Aorta (tissue), 5 donors: ENCODE results near the gene VWF. TPM values are rescaled to one million over a fixed set of nuclear protein-coding genes. Genes with fewer than 3 reads are reported as not detected.
"Not testable (repeated sequence)": the region's sequence is repeated elsewhere in the genome, so short reads cannot be mapped to it uniquely, and the experiment has no call there.

Experiments used
- ATAC-seq: fragments of 200-7000 bp; cut with Tn5 transposase; one replicate; pipeline ENCODE4 v1.9.1; 2022; ENCODE audit warnings: moderate library complexity; ENCODE audit not compliant: low FRiP score
- DNase-seq, 2 donors: peaks; one replicate each; pipeline ENCODE4 v3.0.0-alpha.2; 2020
- H3K27ac ChIP-seq, 2 donors: one replicate each; pipeline ENCODE4 v1.5.1; 2013; ENCODE audit warnings: low read length in 2 of 2, mild to moderate bottlenecking in 2 of 2, moderate library complexity in 2 of 2, control low read depth in 1 of 2, inconsistent platforms in 1 of 2, low read depth in 1 of 2
- H3K27me3 ChIP-seq, 2 donors: one replicate each; pipeline ENCODE4 v1.6.1; 2013; ENCODE audit warnings: control low read depth in 1 of 2, low read length in 1 of 2, mild to moderate bottlenecking in 1 of 2, moderate library complexity in 1 of 2; ENCODE audit not compliant: insufficient read depth in 2 of 2, control insufficient read depth in 1 of 2
- H3K36me3 ChIP-seq, 2 donors: one replicate each; pipeline ENCODE4 v1.6.1; 2013; ENCODE audit warnings: control low read depth in 1 of 2, low read length in 1 of 2, mild to moderate bottlenecking in 1 of 2; ENCODE audit not compliant: insufficient read depth in 2 of 2, control insufficient read depth in 1 of 2
- H3K4me1 ChIP-seq, 2 donors: one replicate each; pipeline ENCODE4 v1.6.1; 2013; ENCODE audit warnings: low read length in 2 of 2, control low read depth in 1 of 2, mild to moderate bottlenecking in 1 of 2, moderate library complexity in 1 of 2; ENCODE audit not compliant: insufficient read depth in 2 of 2, control insufficient read depth in 1 of 2
- H3K4me3 ChIP-seq, 2 donors: one replicate each; pipeline ENCODE4 v1.5.1; 2013; ENCODE audit warnings: low read length in 2 of 2, control low read depth in 1 of 2, mild to moderate bottlenecking in 1 of 2
- H3K9me3 ChIP-seq: one replicate; pipeline ENCODE4 v1.6.1; 2013; ENCODE audit warnings: mild to moderate bottlenecking, low read length; ENCODE audit not compliant: control insufficient read depth
- WGBS, 2 donors: extraction: QIAGEN DNeasy Blood & Tissue Kit; methylation state at CpG; one replicate each; pipeline ENCODE4 v1.1.7; 2013; 5-methylcytosine and 5-hydroxymethylcytosine counted together
- intact Hi-C, 2 donors: fragments of 100-400 bp; cut with DNase I; formaldehyde crosslinking; loops; one replicate each; pipeline versions ENCODE4 v1.14.2 to v1.15.0; 2022
- polyA plus RNA-seq, 2 donors: library from polyadenylated mRNA; stranded (reverse); fragments of 200-250 nt; gene quantifications; one replicate each; pipeline ENCODE4 v1.2.3, GENCODE V29; 2013
- total RNA-seq, 2 donors: library from RNA; stranded (reverse); fragmentation: NEBNext Ultra II Directional; extraction: Animal tissue kit (Norgen Biotek cat#: 25700); gene quantifications; one replicate each; pipeline ENCODE4 v1.2.1, GENCODE V29; 2021
- donor health status: healthy with polysubstance abuse.
- donor health status: Bipolar disorder and iron deficiency.
- donor health status: DM: no; HTN: no; CAD: no.
- donor health status: DM: no; HTN: no; CAD: no.
- donor health status: DM: yes; HTN: yes; CAD: no.

VWF gene
- total and polyA plus RNA-seq, 4 donors, result 1.3 to 619 (median 263) TPM

DNA sequence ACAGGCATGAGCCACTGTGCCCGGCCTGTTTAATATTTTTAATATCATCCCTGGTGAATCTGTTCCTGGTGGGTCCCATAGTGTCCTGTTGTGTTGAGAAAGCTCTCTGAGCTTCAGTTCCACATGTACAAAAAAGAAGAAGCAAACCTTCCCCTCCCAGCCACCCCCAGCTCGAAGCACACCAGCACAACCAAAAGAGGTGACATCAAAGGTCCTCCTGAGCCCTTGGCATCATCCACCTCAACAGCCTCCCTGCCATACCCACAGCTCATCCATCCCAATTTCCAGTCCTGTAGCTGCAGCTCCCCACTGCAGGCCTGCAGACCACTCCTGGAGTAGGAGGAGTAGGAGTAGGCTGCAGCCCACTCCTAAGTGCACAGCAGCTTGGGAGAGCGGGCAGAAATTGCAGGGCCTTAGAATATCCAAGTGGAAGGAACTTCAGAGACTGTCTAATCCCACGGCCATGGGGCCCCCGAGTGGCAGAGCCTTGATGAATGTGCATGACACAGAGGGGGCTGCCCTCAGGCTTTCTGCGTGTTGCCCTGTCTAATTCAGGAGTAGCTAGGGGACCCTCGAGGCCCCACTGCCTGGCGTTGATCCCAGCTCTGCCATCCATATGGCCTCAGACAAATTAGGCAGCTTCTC lies 39.1 kb upstream of the VWF start:
- H3K27me3 ChIP-seq, result no peaks in the 10 kb centered on the region
- DNase-seq, result no peak
- WGBS, 2 donors, result 87 to 88% methylated on average over 8 of the region's 8 CpGs
- intact Hi-C loops, result loop anchor here in 1 of 2 donors (10.0 kb wide), 1 partner anchor 99 kb away; no protein-coding TSS in a partner anchor
- no peaks in the 10 kb centered on the region for H3K36me3 ChIP-seq
- peaks cover 0 to 4% of the 10 kb centered on the region in 2 donors for H3K4me1 ChIP-seq
- no peak overlapping the region for H3K27ac ChIP-seq
- no peak overlapping the region for H3K4me3 ChIP-seq
- no peak for ATAC-seq
- no peaks in the 10 kb centered on the region for H3K9me3 ChIP-seq

DNA sequence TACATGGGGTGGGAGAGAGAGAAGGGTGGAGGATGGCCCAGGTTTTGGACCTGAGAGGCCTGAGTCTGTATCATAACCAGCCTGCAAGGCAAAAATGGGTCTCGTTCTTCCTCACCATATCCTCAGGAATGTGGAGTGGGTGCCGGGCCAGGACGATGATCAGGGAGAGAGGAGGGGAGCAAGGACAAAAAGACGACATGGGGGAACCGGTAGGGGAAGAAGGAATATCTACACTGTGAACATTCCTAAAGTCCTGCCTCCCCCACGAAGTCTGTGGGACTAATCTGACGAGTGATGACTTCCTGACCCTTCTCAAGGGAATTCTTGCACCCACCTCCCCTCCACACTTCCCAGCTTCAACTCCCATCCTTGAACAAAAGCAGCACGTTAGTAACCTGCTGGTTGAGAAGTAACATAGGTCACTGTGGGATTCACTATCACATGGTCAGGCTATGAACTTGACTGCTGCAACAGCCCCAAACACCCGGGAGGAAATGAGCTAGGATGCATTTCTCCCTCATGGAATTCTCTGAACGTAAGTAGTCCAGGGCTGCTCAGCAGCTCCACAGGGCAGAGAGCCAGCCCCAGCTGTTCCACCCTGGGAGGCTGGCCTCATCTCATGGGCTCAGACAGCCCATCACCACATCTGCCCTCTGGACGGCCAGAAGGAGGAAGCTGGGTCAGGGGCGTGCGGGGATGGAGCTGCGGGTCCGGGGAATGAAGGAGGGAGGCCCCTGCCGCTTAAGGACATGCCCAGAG lies 36.8 kb upstream of the VWF start:
- H3K27me3 ChIP-seq, result no peaks in the 10 kb centered on the region
- ATAC-seq (no peak), DNase-seq (no peak)
- H3K4me1 ChIP-seq, result no peaks in the 10 kb centered on the region
- H3K4me3 ChIP-seq, result no peak overlapping the region
- H3K27ac ChIP-seq, result no peak overlapping the region
- no peaks in the 10 kb centered on the region for H3K9me3 ChIP-seq
- intact Hi-C loops, result loop anchor here in 1 of 2 donors (10.0 kb wide), 1 partner anchor 97 kb away; no protein-coding TSS in a partner anchor
- WGBS, 2 donors, result 49 to 58% methylated on average over 16 of the region's 16 CpGs
- no peaks in the 10 kb centered on the region for H3K36me3 ChIP-seq

DNA sequence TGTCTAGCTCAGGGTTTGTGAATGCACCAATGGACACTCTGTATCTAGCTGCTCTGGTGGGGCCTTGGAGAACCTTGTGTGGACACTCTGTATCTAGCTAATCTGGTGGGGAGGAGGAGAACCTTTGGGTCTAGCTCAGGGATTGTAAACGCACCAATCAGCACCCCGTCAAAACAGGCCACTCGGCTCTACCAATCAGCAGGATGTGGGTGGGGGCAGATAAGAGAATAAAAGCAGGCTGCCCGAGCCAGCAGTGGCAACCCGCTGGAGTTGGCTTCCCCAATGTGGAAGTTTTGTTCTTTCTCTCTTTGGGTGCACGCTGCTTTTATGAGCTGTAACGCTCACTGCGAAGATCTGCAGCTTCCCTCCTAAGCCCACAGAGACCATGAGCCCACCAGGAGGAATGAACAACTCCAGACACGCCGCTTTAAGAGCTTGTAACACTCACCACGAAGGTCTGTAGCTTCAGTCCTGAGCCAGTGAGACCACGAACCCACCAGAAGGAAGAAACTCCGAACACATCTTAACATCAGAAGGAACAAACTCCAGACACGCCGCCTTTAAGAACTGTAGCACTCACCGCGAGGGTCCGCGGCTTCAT lies 35.7 kb upstream of the VWF start:
- intact Hi-C loops, result loop anchor here in 1 of 2 donors (10.0 kb wide), 1 partner anchor 95 kb away; no protein-coding TSS in a partner anchor
- not testable (repeated sequence) for H3K4me1 ChIP-seq, H3K4me3 ChIP-seq, H3K27ac ChIP-seq, H3K36me3 ChIP-seq, DNase-seq, ATAC-seq, H3K9me3 ChIP-seq, H3K27me3 ChIP-seq
- WGBS, 2 donors, result 93 to 94% methylated on average over 19 of the region's 19 CpGs

DNA sequence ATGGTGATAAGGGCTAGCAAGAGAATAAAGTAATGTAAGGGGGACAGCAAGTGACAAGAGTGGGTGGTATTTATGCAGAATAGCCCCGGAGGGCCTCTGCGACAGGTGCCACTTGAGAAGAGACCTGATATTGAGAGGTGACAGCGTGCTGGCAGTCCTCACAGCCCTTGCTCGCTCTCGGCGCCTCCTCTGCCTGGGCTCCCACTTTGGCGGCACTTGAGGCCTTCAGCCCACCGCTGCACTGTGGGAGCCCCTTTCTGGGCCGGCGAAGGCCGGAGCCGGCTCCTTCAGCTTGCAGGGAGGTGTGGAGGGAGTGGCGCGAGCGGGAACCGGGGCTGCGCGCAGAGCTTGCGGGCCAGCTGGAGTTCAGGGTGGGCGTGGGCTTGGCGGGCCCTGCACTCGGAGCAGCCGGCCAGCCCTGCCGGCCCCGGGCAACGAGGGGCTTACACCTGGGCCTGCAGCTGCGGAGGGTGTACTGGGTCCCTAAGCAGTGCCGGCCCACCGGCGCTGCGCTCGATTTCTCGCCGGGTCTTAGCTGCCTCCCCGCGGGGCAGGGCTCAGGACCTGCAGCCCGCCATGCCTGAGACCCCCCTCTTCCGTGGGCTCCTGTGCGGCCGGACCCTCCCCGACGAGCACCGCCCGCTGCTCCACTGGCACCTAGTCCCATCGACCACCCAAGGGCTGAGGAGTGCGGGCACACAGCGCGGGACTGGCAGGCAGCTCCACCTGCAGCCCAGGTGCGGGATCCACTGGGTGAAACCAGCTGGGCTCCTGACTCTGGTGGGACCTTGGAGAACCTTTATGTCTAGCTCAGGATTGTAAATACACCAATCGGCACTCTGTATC lies 34.9 kb upstream of the VWF start:
- H3K9me3 ChIP-seq, H3K4me3 ChIP-seq, ATAC-seq, H3K4me1 ChIP-seq, H3K36me3 ChIP-seq, DNase-seq, H3K27ac ChIP-seq, H3K27me3 ChIP-seq: not testable (repeated sequence)
- 89 to 92% methylated on average over 50 of the region's 50 CpGs for WGBS, 2 donors
- intact Hi-C loops, result loop anchor here in 1 of 2 donors (10.0 kb wide), 1 partner anchor 95 kb away; no protein-coding TSS in a partner anchor

DNA sequence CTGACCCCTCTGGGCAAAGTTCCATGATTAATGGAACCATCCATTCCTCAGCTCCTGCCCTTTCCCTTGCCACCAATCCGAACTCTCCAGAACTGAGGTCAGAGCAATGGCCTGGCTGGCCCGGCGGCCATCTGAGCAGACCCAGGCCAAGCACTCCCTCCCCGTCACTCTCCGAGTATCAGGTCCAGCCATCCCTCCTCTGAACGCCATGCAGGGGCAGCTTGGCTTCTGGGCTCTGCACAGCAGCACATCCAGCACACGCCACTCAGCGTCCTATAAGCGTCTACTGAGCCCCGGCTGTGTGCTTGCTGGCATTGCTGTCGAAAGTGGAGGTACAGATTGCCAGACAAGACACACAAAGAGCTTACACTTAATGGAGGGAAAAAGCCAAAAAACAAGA lies 34.3 kb upstream of the VWF start:
- Histone ChIP-seq H3K4me3 (no peak overlapping the region), H3K9me3 (no peaks in the 10 kb centered on the region), H3K36me3 (no peaks in the 10 kb centered on the region), H3K27ac (no peak overlapping the region), H3K27me3 (no peaks in the 10 kb centered on the region), H3K4me1 (no peaks in the 10 kb centered on the region)
- intact Hi-C loops, result no loop called here
- DNase-seq (no peak), ATAC-seq (no peak)
- WGBS, 2 donors, result 95% methylated on average over 11 of the region's 11 CpGs

DNA sequence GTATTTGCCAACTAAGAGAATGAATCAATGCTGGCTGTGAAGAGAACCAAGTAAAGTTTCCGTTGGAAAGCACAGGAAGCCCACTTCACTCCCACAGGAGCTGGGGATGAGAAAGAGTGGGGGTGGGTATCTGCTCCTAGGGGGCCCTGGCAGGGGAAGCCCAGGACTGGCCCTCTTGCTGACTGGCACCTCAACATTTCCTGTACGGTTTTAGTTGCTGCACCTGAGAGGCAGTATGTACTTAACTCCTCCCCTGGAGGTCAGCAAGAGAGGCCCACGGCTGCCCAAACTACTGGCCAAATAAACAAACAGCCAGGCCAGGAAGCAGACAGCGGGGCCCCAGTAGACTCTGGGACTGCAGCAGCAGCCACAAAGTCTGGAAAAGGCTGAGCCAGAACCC lies 33.8 kb upstream of the VWF start:
- Histone ChIP-seq H3K27me3 (no peaks in the 10 kb centered on the region), H3K27ac (no peak overlapping the region), H3K4me1 (no peaks in the 10 kb centered on the region), H3K4me3 (no peak overlapping the region), H3K36me3 (no peaks in the 10 kb centered on the region), H3K9me3 (no peaks in the 10 kb centered on the region)
- intact Hi-C loops, result no loop called here
- ATAC-seq (no peak), DNase-seq (no peak)
- 42 to 58% methylated on average over 4 of the region's 4 CpGs for WGBS, 2 donors

DNA sequence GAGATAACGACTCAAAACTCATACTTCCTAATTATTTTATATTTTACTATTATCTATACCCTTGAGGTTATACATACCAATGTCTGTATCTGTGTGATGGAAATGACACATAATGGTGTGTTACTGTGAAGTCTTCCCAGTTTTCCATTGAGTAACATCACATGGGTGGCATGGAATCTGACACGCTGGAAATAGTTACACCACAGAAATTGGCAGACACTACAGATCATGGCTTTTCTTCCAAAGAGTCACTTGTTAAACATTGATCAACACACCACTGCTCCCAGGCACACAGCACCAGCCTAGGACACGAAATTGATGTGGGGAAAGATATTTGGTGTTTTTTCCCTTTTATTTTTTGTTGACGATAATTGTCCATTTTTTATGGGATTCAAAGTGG lies 33.0 kb upstream of the VWF start:
- intact Hi-C loops, result no loop called here
- 95 to 97% methylated on average over 4 of the region's 4 CpGs for WGBS, 2 donors
- no peaks in the 10 kb centered on the region for H3K9me3 ChIP-seq
- no peaks in the 10 kb centered on the region for H3K36me3 ChIP-seq
- no peak for ATAC-seq
- no peaks in the 10 kb centered on the region for H3K27me3 ChIP-seq
- H3K27ac ChIP-seq, result no peak overlapping the region
- no peaks in the 10 kb centered on the region for H3K4me1 ChIP-seq
- no peak for DNase-seq
- H3K4me3 ChIP-seq, result no peak overlapping the region

DNA sequence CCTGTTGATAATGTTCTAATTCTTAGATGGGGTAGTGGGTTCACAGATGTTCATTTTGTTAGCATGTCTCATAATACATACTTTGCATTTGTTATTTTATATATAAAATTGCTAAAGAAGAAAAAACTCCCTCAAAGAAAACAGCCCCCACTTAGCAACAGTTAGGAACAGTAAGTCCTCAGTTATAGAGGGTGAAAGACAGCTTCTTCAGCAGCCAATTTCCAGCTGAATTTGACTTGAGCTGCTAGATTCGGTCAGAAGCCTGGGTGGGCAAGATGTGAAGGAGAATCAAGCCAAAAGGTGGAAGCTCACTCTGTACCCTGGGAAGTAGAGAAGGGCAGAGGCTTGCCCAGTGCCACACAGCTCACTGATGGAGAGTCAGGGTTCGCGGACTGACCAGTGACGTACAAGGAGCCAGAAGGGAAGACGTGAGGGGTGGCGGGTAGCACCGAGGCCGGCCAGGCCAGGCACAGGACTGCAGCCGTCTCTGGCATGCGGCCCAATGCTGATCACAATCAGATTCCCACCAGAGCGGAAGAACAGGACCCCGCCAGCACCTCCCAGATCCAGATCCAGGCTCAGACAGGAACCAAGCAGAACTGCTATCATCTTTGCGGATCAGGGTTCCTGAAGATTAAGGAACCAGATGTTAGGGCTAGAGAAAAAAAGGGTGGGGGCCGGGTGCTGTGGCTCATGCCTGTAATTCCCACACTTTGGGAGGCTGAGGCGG lies 30.4 kb upstream of the VWF start:
- Histone ChIP-seq H3K27me3 (no peaks in the 10 kb centered on the region), H3K9me3 (no peaks in the 10 kb centered on the region), H3K4me3 (no peak overlapping the region), H3K27ac (no peak overlapping the region), H3K36me3 (no peaks in the 10 kb centered on the region), H3K4me1 (no peaks in the 10 kb centered on the region)
- DNase-seq (peak in 1 of 2 donors; percentile 66), ATAC-seq (peak; percentile 36)
- 78 to 82% methylated on average over 15 of the region's 15 CpGs for WGBS, 2 donors
- intact Hi-C loops, result no loop called here
